ENCODE data around the gene ARHGDIG. TPM values are rescaled to one million over a fixed set of nuclear protein-coding genes. Genes with fewer than 3 reads are reported as not detected.

The ARHGDIG gene
- total RNA-seq (under 1 TPM in 1 of 2 experiments, not detected in 1; 0.42 TPM), total RNA-seq (0 to 0.33 (median 0) reads per million in 172 experiments)
- polyA plus RNA-seq (2013, experiment 1 of 2): not detected
- not detected for polyA plus RNA-seq (2013, experiment 2 of 2)

- ATAC-seq (ENCODE audit: poor library complexity) (no peak), DNase-seq (peak in 1 of 14 experiments; percentile 17)
- no peaks in the 10 kb centered on the region for H3K9me3 Mint-ChIP-seq
- H3K4me3 ChIP-seq (ENCODE audit: low read length): no peak within 1 kb of the TSS
- peaks cover 7% of the 10 kb centered on the region for H3K4me1 Mint-ChIP-seq (ENCODE audit: low read depth)
- H3K27ac Mint-ChIP-seq: no peak within 1 kb of the TSS
- CTCF ChIA-PET: no interaction called here
- no peaks in the 10 kb centered on the region for H3K36me3 ChIP-seq (ENCODE audit: insufficient read depth, low read length)
- peaks cover 28% of the 10 kb centered on the region for H3K4me1 ChIP-seq (ENCODE audit: insufficient read depth, low read length)
- H3K27me3 Mint-ChIP-seq: peaks cover 27% of the 10 kb centered on the region
- no peaks in the 10 kb centered on the region for H3K36me3 Mint-ChIP-seq (ENCODE audit: low read depth)
- intact Hi-C loops (cut with DNase I, micrococcal nuclease): no loop called here
- peaks cover 0 to 17% of the 10 kb centered on the region in 2 experiments for H3K9me3 ChIP-seq (ENCODE audit: control insufficient read depth in 1 of 2, insufficient read depth in 1 of 2, low read length in 2 of 2)
- H3K27ac ChIP-seq (ENCODE audit: low read depth in 1 of 2, low read length in 2 of 2): no peak within 1 kb of the TSS
- POLR2A ChIA-PET: no interaction called here
- H3K27me3 ChIP-seq (ENCODE audit: control insufficient read depth in 1 of 2, insufficient read depth in 2 of 2, low read length in 2 of 2): peaks cover 14 to 15% of the 10 kb centered on the region in 2 experiments
- TF ChIP-seq CTCF (IDR thresholded peaks at IDR 0.05): no peak
- H3K4me3 Mint-ChIP-seq: no peak within 1 kb of the TSS
Measured at GRCh38 chr16:280552-280951, at the start of gene ARHGDIG. ARHGDIG (plus strand) TSS chr16:280591; CDS start chr16:280681, 90 bp downstream.

GRCh38 chr16:230949-231348 lies 49.4 kb upstream of the ARHGDIG start:
- POLR2A ChIA-PET: no interaction called here

GRCh38 chr16:234468-235305 lies 45.7 kb upstream of the ARHGDIG start, which contains the start of gene FAM234A:
FAM234A (plus strand) TSS chr16:234821; CDS start chr16:254414, 19,593 bp downstream.
- peak within 1 kb of the TSS; percentile 93 for H3K4me3 Mint-ChIP-seq
- CTCF ChIA-PET: interaction anchor here (0.6 to 1.3 kb wide), 16 partner anchors 11 to 169 kb away, joined by 3 to 8 read pairs (median 3); partner anchors contain the start of genes AXIN1 and MRPL28
- peak; percentile 88 to 99 (median 94) for DNase-seq
- peak; percentile 63 for TF ChIP-seq CTCF (IDR thresholded peaks at IDR 0.05)
- no peaks in the 10 kb centered on the region for H3K27me3 Mint-ChIP-seq
- POLR2A ChIA-PET: interaction anchor here (0.6 to 2.2 kb wide), 12 partner anchors 10 to 401 kb away, joined by 3 to 29 read pairs (median 4); partner anchors contain the start of genes AXIN1, DECR2, METTL26 and MRPL28
- peaks cover 8% of the 10 kb centered on the region for H3K36me3 Mint-ChIP-seq (ENCODE audit: low read depth)
- H3K36me3 ChIP-seq (ENCODE audit: insufficient read depth, low read length): no peaks in the 10 kb centered on the region
- no peaks in the 10 kb centered on the region for H3K9me3 ChIP-seq (ENCODE audit: control insufficient read depth in 1 of 2, insufficient read depth in 1 of 2, low read length in 2 of 2)
- intact Hi-C loops (cut with DNase I, micrococcal nuclease): loop anchor here (1.0 to 2.0 kb wide), 4 partner anchors 96 to 181 kb away; partner anchors contain the start of genes AXIN1 (in 2 of the 2), NPRL3 (in 1 of the 2), POLR3K (in 1 of the 2) and SNRNP25 (in 1 of the 2)
- ATAC-seq (ENCODE audit: poor library complexity): peak; percentile 87
- peak within 1 kb of the TSS; percentile 98 for H3K27ac ChIP-seq (ENCODE audit: low read depth in 1 of 2, low read length in 2 of 2)
- no peaks in the 10 kb centered on the region for H3K9me3 Mint-ChIP-seq
- no peaks in the 10 kb centered on the region for H3K27me3 ChIP-seq (ENCODE audit: control insufficient read depth in 1 of 2, insufficient read depth in 2 of 2, low read length in 2 of 2)
- peak within 1 kb of the TSS; percentile 62 for H3K4me3 ChIP-seq (ENCODE audit: low read length)
- H3K27ac Mint-ChIP-seq: peak within 1 kb of the TSS; percentile 100
- peaks cover 17% of the 10 kb centered on the region for H3K4me1 Mint-ChIP-seq (ENCODE audit: low read depth)
- H3K4me1 ChIP-seq (ENCODE audit: insufficient read depth, low read length): peaks cover 20% of the 10 kb centered on the region

More at GRCh38 chr16:230949-231348, 49.4 kb upstream of the ARHGDIG start:
- Histone ChIP-seq H3K27ac (ENCODE audit: low read depth in 1 of 2, low read length in 2 of 2) (no peak overlapping the region), H3K36me3 (ENCODE audit: insufficient read depth, low read length) (peaks cover 22% of the 10 kb centered on the region), H3K27me3 (ENCODE audit: control insufficient read depth in 1 of 2, insufficient read depth in 2 of 2, low read length in 2 of 2) (no peaks in the 10 kb centered on the region), H3K9me3 (ENCODE audit: control insufficient read depth in 1 of 2, insufficient read depth in 1 of 2, low read length in 2 of 2) (no peaks in the 10 kb centered on the region), H3K4me3 (ENCODE audit: low read length) (no peak overlapping the region), H3K4me1 (ENCODE audit: insufficient read depth, low read length) (peaks cover 36% of the 10 kb centered on the region)
- H3K9me3 Mint-ChIP-seq: no peaks in the 10 kb centered on the region
- H3K36me3 Mint-ChIP-seq (ENCODE audit: low read depth): peaks cover 41% of the 10 kb centered on the region
- no peak for DNase-seq
- no peak for TF ChIP-seq CTCF (IDR thresholded peaks at IDR 0.05)
- intact Hi-C loops (cut with DNase I, micrococcal nuclease): no loop called here
- CTCF ChIA-PET: no interaction called here
- no peak overlapping the region for H3K27ac Mint-ChIP-seq
- H3K4me1 Mint-ChIP-seq (ENCODE audit: low read depth): peaks cover 50% of the 10 kb centered on the region
- no peak for ATAC-seq (ENCODE audit: poor library complexity)
- no peaks in the 10 kb centered on the region for H3K27me3 Mint-ChIP-seq
- H3K4me3 Mint-ChIP-seq: no peak overlapping the region
